ENCODE measurements around the gene SMCHD1. TPM values are rescaled to one million over a fixed set of nuclear protein-coding genes. Genes with fewer than 3 reads are reported as not detected.

The SMCHD1 gene
- 25.9 and 32.8 TPM in 2 replicates for total RNA-seq

GRCh38 chr18:2655178-2655953 lies at the start of gene SMCHD1:
SMCHD1 (plus strand) TSS chr18:2655726; CDS start chr18:2656076, 350 bp downstream.
- peak within 1 kb of the TSS; percentile 95 for H3K4me3 ChIP-seq (ENCODE audit: low read depth, low read length)
- TF ChIP-seq, protein P1, sequence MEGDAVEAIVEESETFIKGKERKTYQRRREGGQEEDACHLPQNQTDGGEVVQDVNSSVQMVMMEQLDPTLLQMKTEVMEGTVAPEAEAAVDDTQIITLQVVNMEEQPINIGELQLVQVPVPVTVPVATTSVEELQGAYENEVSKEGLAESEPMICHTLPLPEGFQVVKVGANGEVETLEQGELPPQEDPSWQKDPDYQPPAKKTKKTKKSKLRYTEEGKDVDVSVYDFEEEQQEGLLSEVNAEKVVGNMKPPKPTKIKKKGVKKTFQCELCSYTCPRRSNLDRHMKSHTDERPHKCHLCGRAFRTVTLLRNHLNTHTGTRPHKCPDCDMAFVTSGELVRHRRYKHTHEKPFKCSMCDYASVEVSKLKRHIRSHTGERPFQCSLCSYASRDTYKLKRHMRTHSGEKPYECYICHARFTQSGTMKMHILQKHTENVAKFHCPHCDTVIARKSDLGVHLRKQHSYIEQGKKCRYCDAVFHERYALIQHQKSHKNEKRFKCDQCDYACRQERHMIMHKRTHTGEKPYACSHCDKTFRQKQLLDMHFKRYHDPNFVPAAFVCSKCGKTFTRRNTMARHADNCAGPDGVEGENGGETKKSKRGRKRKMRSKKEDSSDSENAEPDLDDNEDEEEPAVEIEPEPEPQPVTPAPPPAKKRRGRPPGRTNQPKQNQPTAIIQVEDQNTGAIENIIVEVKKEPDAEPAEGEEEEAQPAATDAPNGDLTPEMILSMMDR (conservative IDR thresholded peaks at IDR 0.05; ENCODE audit: low read depth, low read length), result no peak
- DNase-seq (ENCODE audit: low read depth), result no peak

GRCh38 chr18:2606335-2606734 lies 49.2 kb upstream of the SMCHD1 start:
- TF ChIP-seq, protein P1 (conservative IDR thresholded peaks at IDR 0.05; ENCODE audit: low read depth, low read length), result no peak
- DNase-seq (ENCODE audit: low read depth), result no peak

GRCh38 chr18:2609604-2610003 lies 45.9 kb upstream of the SMCHD1 start:
- no peak overlapping the region for H3K4me3 ChIP-seq (ENCODE audit: low read depth, low read length)
- DNase-seq (ENCODE audit: low read depth), result no peak
- TF ChIP-seq, protein P1 (conservative IDR thresholded peaks at IDR 0.05; ENCODE audit: low read depth, low read length), result no peak

More at GRCh38 chr18:2606335-2606734, 49.2 kb upstream of the SMCHD1 start:
- H3K4me3 ChIP-seq (ENCODE audit: low read depth, low read length), result no peak overlapping the region

- TF ChIP-seq, protein P1 (conservative IDR thresholded peaks at IDR 0.05; ENCODE audit: low read depth, low read length), result no peak
- H3K4me3 ChIP-seq (ENCODE audit: low read depth, low read length), result no peak overlapping the region
- no peak for DNase-seq (ENCODE audit: low read depth)
These were observed 45.0 kb upstream of the SMCHD1 start for GRCh38 chr18:2610549-2610948.

DNA sequence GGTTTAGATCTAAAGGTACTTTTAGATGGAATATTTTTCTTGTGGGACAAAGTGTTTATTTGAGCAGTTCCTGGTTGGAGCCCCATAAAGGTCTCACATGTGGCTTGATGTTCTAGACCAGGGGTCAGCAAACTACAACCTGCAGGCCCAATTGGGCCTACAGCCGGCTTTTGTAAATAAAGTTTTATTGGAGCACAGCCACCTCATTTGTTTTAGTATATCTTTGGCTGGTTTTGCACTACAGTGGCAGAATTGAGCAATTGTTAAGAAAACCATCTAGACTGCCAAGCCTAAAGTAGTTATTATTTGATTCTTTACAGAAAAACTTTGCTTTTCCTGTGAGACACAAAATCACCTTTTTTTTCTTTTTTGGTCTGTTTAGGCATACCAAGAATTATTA lies 42.5 kb upstream of the SMCHD1 start:
- no peak overlapping the region for H3K4me3 ChIP-seq (ENCODE audit: low read depth, low read length)
- TF ChIP-seq, protein P1 (conservative IDR thresholded peaks at IDR 0.05; ENCODE audit: low read depth, low read length), result no peak
- DNase-seq (ENCODE audit: low read depth), result no peak

GRCh38 chr18:2617401-2617998 lies 38.0 kb upstream of the SMCHD1 start:
- DNase-seq (ENCODE audit: low read depth), result no peak
- H3K4me3 ChIP-seq (ENCODE audit: low read depth, low read length), result no peak overlapping the region
- TF ChIP-seq, protein P1 (conservative IDR thresholded peaks at IDR 0.05; ENCODE audit: low read depth, low read length), result no peak
